Inflammatory macrophage (primary cell): ENCODE results near the gene ANGPTL2.

Experiments
- DNase-seq, 2 donors: peaks; one replicate each; pipeline ENCODE4 v3.0.0-alpha.2; 2020 to 2022

Gene ANGPTL2

DNA sequence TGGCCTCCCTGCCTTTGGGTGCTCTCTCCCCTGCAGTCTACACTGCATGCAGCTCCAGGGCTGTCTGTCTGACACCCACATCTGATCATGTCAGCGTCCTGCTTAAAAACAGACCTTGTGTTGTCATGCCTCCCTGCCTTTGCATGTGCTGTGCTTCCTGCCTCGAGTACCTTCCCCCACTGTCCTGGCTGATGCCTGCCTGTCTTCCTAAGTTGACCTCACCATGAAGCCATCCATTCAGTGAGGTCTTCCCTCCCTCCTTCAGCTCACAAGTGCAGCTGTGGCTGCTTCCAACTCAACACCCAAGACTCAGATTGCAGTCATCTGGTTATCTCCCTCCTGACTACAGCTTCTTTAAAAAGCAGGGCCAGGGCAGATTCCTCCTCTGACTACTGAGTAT, 5.5 kb downstream of the ANGPTL2 start:
- DNase-seq: peak in 1 of 2 donors; percentile 5

DNA sequence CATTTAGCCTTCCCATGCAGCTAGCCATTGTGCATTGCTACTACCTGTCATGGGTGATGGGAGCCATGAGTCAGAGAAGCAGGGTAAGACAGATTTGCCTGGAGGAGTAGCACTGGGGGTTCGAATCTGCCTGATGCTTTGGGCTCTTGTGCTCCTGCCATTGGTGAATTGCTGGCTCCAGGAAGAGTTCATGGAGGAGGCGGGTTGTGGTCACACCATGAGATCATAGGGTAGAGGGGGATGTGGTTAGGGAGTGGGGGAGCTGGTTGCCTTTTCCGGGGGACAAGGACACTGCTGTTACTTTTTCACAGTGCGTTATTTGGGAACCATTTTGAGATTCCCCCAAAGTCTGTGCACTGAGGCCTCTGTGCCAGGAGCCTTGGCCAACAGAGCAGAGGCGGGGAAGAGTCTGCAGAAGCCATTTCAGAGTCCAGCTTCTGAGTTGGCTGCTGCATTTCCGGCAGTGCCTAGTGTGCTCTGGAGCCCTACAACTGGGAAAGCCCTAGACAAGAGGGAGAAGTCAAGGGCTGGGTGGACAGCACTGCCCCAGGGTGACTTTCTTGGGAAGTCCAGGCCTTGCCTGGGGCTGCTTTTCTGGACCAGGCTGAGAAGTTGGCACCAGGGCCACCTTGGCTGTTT, 6.2 kb downstream of the ANGPTL2 start:
- DNase-seq: peak in 1 of 2 donors; percentile 8

DNA sequence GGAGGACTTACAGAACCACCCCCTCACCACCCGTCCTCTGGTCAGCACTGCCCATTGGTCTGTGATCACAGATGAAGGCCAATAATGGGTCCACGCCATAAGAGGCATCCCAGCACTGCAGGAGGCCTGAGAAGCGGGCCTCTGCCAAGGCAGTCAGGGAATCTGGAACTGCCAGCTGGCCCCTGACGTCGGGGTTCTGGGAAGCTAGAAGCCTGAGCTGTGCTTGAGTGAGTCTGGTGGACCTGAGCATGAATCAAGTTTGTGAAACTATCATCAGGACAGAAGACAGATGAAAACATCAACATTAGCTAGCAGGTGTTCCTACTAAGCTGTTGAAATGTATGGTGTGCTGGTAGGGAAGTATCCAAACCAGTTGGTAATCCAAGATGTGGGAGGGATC, 7.8 kb downstream of the ANGPTL2 start:
- no peak for DNase-seq

DNA sequence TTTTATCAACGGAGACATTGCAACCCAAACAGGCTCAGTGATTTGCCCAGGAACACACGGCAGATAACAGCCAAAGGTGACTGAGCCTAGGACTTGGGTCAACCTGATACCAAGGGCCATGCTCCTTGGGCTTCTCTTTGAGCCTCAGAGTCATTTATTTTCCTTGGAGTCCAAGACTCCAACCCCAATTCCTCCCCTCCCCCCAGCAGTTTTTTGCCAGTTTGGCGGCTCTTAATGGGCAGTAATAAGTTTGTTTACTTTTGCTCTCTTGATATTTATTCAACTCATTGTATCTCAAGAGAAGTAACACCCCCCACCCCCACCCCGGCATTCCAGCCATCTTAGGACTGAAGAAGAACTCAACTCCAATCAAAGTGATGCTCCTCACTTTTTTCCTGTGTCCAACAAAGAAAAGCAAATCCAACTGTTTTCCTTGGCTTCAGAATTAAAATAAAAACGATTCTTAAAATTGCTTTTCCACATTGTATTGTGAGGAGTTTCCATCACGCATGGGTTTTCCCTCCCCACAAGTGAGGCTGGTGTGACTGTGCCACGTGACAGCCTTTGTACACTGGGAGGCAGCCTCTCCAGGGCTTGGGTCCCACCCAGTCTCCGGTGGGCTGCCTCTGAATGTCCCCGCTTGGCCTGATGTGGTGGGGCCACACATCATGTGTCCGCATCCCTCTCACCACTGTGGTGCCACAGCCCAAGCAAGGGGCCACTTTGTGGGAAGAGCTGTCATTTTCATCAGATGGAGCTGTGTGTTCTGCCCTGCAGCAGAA, 9.1 kb downstream of the ANGPTL2 start:
- no peak for DNase-seq

DNA sequence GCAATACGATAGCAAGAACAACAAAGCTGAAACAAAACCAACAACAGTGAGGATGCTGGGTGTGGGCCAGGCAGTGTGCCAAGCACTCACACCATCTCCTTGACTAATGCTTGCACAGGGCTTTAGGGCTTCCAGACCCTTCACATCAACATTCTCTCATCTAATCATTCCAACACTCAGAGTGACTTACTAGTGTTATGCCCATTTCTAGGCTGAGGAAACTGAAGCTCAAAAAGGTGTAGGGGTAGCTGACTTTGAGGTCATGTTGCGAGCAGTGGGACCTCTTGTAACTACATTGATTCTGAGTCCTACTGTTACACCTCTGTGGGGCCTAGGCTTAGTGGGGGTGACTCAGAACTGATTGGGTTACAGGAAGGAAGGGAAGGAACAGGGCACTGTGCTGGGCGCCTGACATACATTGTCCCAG, 9.7 kb downstream of the ANGPTL2 start:
- no peak for DNase-seq

DNA sequence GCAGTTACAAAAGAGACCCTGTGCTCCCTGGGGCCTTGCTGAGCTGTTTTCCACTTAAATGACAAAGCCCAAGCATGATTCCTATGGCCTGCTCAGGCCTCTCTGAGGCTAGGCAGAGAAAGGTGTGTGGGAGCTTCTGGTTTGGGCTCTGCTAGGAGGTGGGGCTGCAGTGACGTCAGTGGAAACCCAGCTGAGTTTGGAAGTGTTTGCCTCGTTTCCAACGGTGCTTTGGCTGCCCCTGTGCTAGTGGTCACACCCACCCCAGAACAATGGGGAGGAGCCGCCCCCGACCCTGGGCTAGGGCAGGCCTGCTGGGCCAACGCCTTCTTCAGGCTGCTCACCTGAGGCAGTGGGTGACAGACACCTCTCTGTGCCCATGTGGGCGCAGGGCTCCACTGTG, 10.4 kb downstream of the ANGPTL2 start:
- DNase-seq: no peak

DNA sequence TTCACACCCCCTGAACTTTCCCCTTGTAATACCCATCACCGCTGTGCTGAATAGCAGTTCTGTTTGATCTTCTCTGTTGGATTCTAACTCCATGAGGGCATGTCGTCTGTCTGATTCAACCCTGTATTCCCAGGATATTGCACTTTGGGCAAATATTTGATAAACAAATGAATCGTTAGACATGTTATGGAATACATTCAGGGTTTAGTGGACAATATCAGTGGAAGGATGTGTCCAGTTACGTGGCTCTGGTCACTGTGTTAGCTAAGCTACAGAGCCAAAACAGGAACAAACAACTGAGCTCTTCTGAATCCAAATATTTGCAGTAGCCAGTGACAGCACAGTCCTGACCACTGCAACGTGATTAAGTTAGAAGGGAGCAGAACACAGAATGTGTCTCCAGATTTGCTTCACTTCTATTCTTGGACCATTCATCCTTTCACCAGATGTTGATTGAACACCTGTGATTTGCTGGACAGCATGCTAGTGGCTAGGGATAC, 13.2 kb downstream of the ANGPTL2 start:
- no peak for DNase-seq

DNA sequence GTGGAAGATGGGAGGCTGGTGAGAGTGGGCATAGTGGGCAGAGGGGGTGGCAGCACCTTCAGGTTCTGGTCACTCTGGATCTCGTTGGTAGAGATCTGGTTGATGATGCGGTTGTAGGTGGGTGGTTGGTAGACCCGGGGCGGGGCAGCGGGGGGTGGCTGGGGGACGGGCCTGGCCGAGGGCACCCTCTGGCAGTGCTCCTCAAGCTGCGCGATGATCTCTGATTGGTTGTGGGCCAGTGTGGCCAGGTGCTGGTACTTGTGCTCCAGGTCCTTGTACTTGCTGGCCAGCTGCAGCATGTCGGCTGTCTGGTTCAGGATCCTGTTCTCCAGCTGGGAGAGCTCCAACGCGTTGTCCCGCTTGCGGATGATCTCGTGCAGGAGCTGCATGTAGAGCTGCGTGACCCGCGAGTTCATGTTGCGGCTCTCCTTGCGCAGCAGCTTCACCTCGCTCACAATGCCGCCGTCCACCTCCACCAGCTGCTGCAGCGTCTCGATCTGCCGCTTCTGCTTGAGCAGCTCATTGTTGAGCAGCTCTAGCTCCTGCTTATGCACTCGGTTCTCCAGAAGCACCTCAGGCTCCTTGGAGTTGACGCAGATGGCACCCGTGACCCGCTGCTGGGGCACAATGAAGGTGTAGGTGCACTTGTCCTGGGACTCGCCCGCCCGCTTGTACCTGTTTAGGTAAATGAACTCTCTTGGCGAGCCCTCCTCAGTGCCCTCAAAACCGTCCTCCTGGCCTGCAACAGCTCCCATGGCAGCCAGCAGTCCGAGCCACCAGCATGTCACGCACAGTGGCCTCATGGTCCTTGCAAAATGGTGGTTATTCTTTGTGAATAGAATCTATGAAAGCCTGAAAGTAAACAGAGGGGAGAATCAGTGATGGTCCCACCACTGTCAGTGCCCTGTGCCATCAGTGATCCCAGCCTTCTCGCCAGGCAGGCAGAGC, 14.2 kb downstream of the ANGPTL2 start:
- no peak for DNase-seq

DNA sequence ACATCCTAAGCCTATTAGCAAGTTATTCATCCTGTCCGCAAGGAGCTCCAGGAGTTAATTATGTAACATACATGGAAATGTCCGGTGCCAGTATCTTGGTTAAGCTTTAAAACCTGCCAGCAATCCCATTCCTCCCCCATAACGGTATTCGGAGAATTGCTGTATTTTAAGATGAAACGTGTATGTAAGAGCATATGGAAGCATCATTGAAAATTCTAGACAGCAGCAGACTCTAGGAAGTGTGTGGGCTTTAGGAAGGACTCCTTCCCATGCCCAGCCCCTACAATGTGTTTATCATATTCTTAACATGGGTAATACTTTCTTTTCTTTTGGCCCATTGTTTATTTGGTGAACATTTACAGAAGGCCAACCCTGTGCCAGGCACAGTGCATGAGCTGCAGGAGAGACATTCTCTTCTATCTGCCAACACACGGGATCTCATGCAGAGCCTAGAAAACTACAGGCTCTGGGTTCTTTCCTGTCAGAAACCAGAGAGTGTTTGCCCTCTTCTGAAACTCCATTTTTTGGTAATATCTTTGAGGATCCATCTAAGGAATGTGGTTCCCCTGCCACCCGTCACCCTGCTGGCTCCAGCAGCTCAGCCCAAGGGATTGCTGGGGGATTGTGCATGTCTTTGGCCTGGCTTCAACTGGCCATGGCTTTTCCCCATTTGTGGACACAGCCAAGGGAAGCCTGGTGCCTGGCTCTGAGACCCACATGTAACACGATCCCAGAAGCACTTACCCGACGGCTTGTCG, 15.1 kb downstream of the ANGPTL2 start:
- DNase-seq: no peak

DNA sequence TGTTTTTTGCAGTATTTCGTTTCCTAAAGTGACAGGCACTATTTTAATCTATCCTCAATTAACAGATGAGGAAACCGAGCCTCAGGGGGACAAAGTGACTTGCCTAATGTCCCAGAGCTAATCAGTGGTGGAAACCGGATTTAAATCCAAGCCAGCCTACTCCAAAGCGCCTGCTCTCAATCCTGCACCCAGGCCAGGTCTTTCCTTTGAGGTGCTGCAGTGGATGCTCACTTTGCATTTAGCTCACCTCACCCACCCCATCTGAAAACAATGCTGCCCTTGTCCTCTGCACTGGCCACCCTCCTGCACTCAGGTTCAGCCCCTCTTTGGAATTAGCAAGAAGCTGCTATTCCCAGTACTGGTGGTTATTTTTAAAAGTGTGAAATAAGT, 16.0 kb downstream of the ANGPTL2 start:
- no peak for DNase-seq

DNA sequence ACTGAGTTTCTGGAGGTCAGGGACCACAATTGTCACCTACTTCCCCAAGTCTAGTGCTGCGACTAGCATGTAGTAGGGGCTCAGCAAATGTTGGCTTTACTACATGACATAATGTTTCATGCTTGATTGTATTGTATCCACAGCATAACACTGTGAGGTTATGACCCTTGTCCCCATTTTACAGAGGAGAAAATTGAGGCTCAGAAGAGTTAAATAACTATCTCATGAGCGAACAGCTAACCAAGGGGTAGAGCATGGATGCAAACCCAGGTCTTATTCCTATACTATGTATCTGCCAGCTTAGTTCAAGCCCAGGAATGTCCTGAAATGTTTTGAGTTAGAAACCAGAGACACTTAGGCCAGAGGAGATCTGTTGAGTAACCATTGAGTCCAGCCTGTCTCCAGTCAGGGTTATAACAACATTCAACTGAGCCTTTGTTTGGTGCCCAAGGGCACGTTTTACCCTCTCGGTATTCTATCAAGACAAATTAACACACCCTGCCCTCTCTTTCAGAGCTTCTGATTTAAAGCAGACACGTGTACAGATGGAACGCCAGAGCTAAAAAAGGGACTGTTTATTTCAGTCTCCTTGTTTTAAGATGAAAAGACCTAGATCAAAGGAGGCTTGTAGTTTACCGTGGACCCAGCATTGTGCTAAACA, 16.5 kb downstream of the ANGPTL2 start:
- no peak for DNase-seq

DNA sequence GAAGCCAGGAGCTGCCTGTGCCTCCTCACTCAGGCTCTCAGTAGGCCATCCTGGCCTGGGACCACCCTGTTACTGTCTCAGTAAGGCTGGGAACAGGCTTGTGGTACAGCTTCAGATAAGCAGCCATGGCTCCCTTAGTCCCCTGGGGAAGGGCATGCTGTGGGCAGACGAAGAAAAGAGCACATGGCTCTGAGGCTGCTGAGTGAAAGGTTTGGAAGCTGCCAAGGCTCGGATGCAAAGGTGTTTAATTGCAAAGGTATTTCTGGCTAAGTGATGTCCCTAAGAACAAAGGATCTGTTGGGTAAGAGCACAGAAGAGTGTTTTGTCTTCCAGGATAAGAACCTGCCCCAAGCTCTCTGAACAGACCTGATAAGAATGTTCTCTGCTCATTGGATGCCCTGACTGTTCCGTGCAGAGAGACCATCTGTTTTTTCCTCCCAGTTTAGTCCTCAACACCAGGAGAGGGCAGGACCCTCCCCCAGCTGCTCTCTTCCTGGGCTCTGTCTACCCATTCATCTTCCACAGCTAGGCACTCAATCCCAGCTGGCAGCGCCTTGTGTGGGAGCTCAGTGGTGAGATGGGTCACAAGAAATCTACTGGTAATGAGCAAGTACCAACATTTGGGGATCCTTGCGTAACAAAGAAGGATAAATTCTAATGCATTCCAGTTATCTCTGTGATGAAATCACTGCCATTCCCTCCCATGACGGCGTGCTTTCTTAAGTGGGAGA, 17.7 kb downstream of the ANGPTL2 start:
- no peak for DNase-seq

DNA sequence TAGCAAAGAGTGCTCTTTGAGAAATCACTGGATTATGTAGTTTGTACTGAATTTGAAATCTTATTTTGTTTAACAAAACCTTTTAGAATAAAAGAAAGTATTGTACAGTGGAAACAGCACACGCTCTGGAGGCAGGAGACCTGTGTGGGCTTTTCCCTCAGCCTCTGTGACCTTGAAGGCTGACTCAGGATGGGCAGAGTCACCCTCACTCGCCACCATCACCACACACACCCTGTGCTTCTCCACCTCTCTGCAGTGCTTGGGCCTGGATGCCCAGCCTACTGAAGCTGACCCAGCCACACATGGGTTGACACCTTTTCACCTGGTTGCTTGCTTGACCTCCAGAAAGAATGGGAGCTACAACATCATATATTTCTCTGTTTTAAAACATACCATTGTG, 19.6 kb downstream of the ANGPTL2 start:
- DNase-seq: no peak

DNA sequence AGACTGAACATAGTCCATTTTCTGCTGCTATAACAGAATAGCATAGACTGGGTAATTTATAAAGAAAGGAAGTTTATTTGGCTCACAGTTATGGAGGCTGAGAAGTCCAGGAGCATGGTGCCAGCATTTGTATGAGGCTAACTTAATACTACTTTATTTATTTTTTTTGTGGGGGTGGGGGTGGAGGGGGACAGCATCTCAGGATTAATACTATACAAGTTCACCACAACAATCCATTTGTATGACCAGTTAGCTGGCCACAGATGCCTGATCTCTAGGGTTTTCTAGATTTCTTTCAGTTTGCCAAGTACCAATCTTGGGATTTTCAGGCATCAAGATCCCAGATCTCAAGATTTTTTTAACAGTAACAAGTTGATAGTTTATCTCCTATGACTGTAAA, 20.3 kb downstream of the ANGPTL2 start:
- no peak for DNase-seq

DNA sequence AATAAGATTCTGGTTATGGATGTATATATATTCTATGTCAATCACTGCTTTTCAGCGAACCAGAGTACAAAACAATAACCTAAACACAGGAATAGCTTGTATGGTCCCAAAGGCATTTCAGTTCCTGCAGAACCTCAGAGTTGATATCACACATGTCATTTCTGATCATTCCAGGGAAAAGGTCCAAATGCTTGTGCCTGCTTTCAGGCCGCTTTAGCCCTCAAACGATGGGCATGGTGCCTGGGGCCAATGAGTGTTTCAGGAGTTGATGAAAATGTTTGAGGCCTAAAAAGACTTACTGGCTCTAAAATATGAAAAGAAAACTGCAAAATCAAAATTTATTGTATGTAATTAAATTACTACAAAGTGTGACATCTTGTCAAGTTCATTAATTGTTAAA, 22.8 kb downstream of the ANGPTL2 start:
- DNase-seq: no peak

DNA sequence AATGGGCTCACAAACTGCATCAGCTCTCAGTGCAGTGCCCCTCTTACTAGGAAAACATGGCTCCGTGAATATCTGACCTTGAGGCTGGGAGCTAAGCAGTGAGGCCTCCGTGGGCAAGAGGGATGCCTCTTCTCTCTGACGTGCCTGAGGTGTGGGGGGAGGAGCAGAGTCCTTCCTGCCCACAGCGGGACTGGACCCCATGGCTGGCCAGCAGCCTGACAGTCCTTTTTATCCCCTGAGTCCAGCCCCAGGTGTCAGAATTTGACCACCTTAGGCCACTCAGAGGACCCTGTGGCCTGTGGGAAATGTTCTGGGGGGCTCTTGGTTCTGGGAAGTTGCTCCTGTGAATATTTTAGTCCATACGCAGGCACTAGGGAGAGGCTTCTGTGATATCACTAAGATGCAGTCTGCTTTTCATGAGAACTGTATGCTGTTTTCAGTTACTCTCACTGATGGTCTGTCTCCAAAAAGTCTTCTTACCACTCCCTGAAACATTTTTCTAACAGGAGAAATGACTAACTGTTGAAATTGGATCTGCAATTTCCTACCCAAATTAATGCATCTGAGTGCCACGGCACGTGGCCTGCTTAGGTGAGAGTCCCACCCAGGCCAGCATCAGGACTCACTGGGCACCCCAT, 23.4 kb downstream of the ANGPTL2 start:
- DNase-seq: no peak

DNA sequence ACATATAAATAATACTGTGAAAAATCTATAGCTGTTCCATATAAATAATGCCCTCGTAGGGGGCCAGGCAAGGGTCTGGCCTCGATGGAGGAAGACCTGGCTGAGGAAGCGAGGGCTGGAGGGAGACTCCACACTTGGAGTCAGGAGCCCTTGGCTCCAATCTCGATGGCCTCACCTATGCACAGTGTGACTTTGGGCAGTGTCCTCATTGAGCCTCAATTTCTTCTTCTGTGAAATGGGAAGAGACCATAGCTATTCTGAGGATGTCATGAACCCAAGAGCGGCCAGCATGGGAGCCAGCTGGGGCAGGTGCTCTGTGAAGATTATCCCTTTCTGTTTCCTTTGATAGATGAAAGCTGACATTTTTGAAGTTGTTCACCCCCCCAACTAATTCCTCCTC, 24.8 kb downstream of the ANGPTL2 start:
- DNase-seq: no peak

DNA sequence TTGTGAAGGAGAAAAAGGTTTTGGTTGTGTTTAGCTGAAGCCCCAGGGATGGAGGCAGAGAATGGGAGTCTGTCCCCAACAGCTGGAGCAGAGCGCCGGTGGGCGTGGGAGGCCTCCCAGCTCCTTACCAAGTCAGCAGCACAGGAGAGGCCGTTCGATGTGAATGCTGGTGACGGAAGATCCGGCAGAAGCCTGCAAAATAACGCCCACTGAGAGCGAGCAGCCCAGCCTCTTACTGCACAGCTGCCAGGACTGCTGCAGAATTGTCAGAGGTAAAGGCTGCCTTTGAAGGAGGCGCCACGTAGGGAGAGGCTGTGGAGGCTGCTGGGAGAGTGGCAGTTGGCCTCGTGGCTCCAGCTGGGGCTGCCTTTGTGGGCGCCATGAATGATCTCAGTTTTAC, 26.2 kb downstream of the ANGPTL2 start:
- no peak for DNase-seq

DNA sequence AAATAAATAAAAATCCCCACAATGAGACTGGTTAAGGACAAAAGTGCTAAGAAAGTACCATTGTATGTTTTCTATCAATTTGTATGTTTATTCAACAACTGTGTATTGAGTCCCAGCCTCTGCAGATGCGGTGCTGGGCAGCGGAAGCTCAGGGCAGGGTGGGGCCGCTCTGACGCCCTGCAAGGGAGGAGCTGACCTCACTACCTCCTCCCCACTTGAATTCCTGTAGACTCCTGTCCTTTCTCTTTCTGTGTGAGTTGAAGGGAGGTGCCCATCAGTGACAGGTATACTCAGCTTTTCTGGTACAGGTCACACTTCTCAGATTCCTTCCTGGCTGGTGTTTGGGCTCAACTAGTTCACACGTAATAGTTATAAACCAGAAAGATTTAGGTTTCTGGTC, 27.0 kb downstream of the ANGPTL2 start:
- no peak for DNase-seq

DNA sequence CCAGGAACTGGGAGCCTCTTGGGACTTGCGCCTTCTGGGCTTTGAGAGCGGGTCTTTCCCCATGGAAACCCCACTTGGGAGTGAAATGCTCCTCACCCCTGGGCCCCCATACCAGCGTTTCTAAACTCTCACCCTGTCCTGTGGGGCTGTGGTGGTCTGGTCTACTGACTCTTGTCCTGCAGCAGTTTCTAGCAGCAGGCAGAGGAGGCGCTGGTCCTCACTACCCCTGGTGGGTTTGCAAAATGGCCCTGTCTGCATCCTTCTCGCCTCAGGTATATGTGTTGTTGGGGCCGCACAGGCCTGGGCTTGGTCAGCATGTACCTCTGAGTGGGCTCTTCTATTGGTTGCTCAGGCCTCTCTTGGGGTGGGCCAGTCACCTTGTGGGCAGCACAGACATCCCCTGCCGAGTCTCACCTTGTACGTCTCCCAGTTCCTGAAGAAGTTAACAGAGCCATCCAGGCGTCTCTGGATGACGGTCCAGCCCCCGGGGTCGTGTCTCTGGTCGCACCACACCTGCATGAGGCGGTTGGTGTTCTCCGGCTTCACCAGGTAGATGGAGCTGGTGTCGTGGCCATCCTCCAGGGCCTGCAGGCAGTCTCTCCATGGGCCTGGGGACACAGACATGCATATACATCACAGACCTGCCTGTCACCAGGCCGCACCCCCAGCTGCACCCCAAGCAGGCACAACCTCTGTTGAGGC, 29.0 kb downstream of the ANGPTL2 start:
- DNase-seq: no peak
